ENCODE results near the gene DSCAML1. TPM values are rescaled to one million over a fixed set of nuclear protein-coding genes. Genes with fewer than 3 reads are reported as not detected.

The DSCAML1 gene
- total RNA-seq, 1 experiment from 2014 or later = not detected

GRCh38 chr11:117620659-117621058 is 176.4 kb downstream of the DSCAML1 start:
- no peaks in the 10 kb centered on the region for H3K79me2 ChIP-seq (ENCODE audit: insufficient read depth, low read length)
- no peaks in the 10 kb centered on the region for H3K36me3 ChIP-seq (ENCODE audit: control insufficient read depth in 1 of 2, insufficient read depth in 2 of 2, low read length in 2 of 2)
- ChIA-PET CTCF (interaction anchor here (0.9 to 1.0 kb wide), 2 partner anchors 9 to 22 kb away, joined by 3 to 4 read pairs; no protein-coding TSS in a partner anchor), RAD21 (ENCODE audit: low non-redundant PET in 1 of 2, low total read pairs in 2 of 2, uncharacterized antibody in 2 of 2, unreplicated experiment in 2 of 2) (interaction anchor here in 1 of 2 experiments (1.6 kb wide), 1 partner anchor 194 kb away, joined by 5 read pairs; no protein-coding TSS in a partner anchor), POLR2A (no interaction called here)
- intact Hi-C loops (cut with micrococcal nuclease) = no loop called here
- H3K4me1 ChIP-seq (ENCODE audit: control insufficient read depth in 1 of 2, insufficient read depth in 2 of 2, low read length in 2 of 2) = no peaks in the 10 kb centered on the region
- DNase-seq (ENCODE audit: low read depth, low spot score) (no peak), ATAC-seq (no peak)
- peaks cover 7% of the 10 kb centered on the region; the same call in 1 of the 2 replicates for H3K27me3 ChIP-seq (ENCODE audit: insufficient read depth, low read length)
- no peak overlapping the region for H3K27ac ChIP-seq (ENCODE audit: low read depth, low read length)
- no TSS peak for BruUV-seq (replicated peaks)
- H3K4me3 ChIP-seq (replicated peaks in 1 of 2; ENCODE audit: low read depth in 1 of 2, low read length in 2 of 2) = no peak overlapping the region
- no peak overlapping the region for H3K4me2 ChIP-seq (ENCODE audit: low read length)
- no peak overlapping the region for H3K9ac ChIP-seq (ENCODE audit: low read length)
- TF ChIP-seq JUND (IDR thresholded peaks at IDR 0.05) = no peak
- no peak for TF ChIP-seq TCF7L2 (IDR thresholded peaks at IDR 0.05; ENCODE audit: borderline replicate concordance, extremely low read depth, insufficient read depth, insufficient read length)
- no peak for TF ChIP-seq ZNF274 (IDR thresholded peaks at IDR 0.05; ENCODE audit: low read depth, low read length)
- no peak for TF ChIP-seq YY1 (IDR thresholded peaks at IDR 0.05; ENCODE audit: extremely low read depth, insufficient replicate concordance, low read depth, low read length)
- no peak for TF ChIP-seq POLR2A (IDR thresholded peaks at IDR 0.05; ENCODE audit: borderline replicate concordance, extremely low read depth, insufficient read depth, insufficient read length)
- no peak for TF ChIP-seq SRF (IDR thresholded peaks at IDR 0.05; ENCODE audit: low read depth)
- TF ChIP-seq ATF3 (IDR thresholded peaks at IDR 0.05) = no peak
- TF ChIP-seq CEBPB (IDR thresholded peaks at IDR 0.05; ENCODE audit: low read depth) = no peak
- TF ChIP-seq MAX (IDR thresholded peaks at IDR 0.05) = no peak
- no peak for TF ChIP-seq FOSL1 (IDR thresholded peaks at IDR 0.05; ENCODE audit: low read depth)
- TF ChIP-seq REST (IDR thresholded peaks at IDR 0.05; ENCODE audit: low read depth) = no peak
- no peak for TF ChIP-seq EZH2phosphoT487 (IDR thresholded peaks at IDR 0.05; ENCODE audit: borderline replicate concordance)
- H3K9me3 ChIP-seq (ENCODE audit: control insufficient read depth in 1 of 2, insufficient read depth in 1 of 2, low read depth in 1 of 2, low read length in 2 of 2) = peaks cover 11 to 13% of the 10 kb centered on the region in 2 experiments; a peak in 3 of 4 replicates
- H3K9me2 ChIP-seq (ENCODE audit: insufficient read depth) = no peaks in the 10 kb centered on the region
- no peaks in the 10 kb centered on the region for H4K20me1 ChIP-seq (ENCODE audit: insufficient read depth)
- no peak overlapping the region for H2AFZ ChIP-seq (ENCODE audit: low read depth, low read length, poor library complexity, severe bottlenecking)

Measured in HCT116 (cell line).